Activated CD4-positive, alpha-beta T cell treated with anti-CD3 and anti-CD28 coated beads for 24 hours (primary cell): ENCODE data around the gene SLC16A5.
"Not testable (repeated sequence)": the region's sequence is repeated elsewhere in the genome, so short reads cannot be mapped to it uniquely, and the experiment has no call there.

Experiments
- DNase-seq, 2 donors: peaks; one replicate each; pipeline ENCODE4 v3.0.0-alpha.2; 2020; ENCODE audit warnings: low read depth in 2 of 2

The SLC16A5 gene

GRCh38 chr17:75064460-75064859 lies 23.3 kb upstream of the SLC16A5 start:
- no peak for DNase-seq

- DNase-seq: no peak
These were observed 22.7 kb upstream of the SLC16A5 start for GRCh38 chr17:75064867-75065561.

GRCh38 chr17:75065562-75066151 lies 22.1 kb upstream of the SLC16A5 start:
- no peak for DNase-seq

GRCh38 chr17:75067856-75068255 lies 19.9 kb upstream of the SLC16A5 start:
- DNase-seq: no peak

GRCh38 chr17:75068750-75069149 lies 19.0 kb upstream of the SLC16A5 start:
- DNase-seq: no peak

- DNase-seq: no peak
These were observed 18.0 kb upstream of the SLC16A5 start for GRCh38 chr17:75069783-75070182.

GRCh38 chr17:75071478-75072271 lies 16.1 kb upstream of the SLC16A5 start:
- not testable (repeated sequence) for DNase-seq

GRCh38 chr17:75072909-75073308 lies 14.8 kb upstream of the SLC16A5 start:
- DNase-seq: not testable (repeated sequence)

GRCh38 chr17:75073618-75074047 lies 14.1 kb upstream of the SLC16A5 start:
- no peak for DNase-seq

GRCh38 chr17:75074532-75074931 lies 13.2 kb upstream of the SLC16A5 start:
- no peak for DNase-seq

- DNase-seq: no peak
These were observed 12.0 kb upstream of the SLC16A5 start for GRCh38 chr17:75075597-75076336.

- DNase-seq: no peak
These were observed 10.7 kb upstream of the SLC16A5 start for GRCh38 chr17:75077072-75077495.

- DNase-seq: peak in 1 of 2 donors; percentile 29
These were observed 10.1 kb upstream of the SLC16A5 start for GRCh38 chr17:75077496-75078283.

GRCh38 chr17:75078284-75079022 lies 9.3 kb upstream of the SLC16A5 start:
- no peak for DNase-seq

- no peak for DNase-seq
These were observed 8.8 kb upstream of the SLC16A5 start for GRCh38 chr17:75079023-75079373.

GRCh38 chr17:75081611-75082540 lies 5.9 kb upstream of the SLC16A5 start:
- no peak for DNase-seq

GRCh38 chr17:75082683-75083082 lies 5.1 kb upstream of the SLC16A5 start:
- no peak for DNase-seq

GRCh38 chr17:75084039-75084660 lies 3.6 kb upstream of the SLC16A5 start:
- DNase-seq: no peak
